ENCODE results near the gene C1orf116.

Gene C1orf116

GRCh38 chr1:207067665-207068064 lies 35.1 kb upstream of the C1orf116 start:
- TF ChIP-seq, protein P1, sequence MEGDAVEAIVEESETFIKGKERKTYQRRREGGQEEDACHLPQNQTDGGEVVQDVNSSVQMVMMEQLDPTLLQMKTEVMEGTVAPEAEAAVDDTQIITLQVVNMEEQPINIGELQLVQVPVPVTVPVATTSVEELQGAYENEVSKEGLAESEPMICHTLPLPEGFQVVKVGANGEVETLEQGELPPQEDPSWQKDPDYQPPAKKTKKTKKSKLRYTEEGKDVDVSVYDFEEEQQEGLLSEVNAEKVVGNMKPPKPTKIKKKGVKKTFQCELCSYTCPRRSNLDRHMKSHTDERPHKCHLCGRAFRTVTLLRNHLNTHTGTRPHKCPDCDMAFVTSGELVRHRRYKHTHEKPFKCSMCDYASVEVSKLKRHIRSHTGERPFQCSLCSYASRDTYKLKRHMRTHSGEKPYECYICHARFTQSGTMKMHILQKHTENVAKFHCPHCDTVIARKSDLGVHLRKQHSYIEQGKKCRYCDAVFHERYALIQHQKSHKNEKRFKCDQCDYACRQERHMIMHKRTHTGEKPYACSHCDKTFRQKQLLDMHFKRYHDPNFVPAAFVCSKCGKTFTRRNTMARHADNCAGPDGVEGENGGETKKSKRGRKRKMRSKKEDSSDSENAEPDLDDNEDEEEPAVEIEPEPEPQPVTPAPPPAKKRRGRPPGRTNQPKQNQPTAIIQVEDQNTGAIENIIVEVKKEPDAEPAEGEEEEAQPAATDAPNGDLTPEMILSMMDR (IDR thresholded peaks at IDR 0.05; ENCODE audit: poor library complexity, severe bottlenecking): no peak
- Histone ChIP-seq H3K4me1 (ENCODE audit: insufficient read depth, poor library complexity, severe bottlenecking) (no peaks in the 10 kb centered on the region), H3K4me3 (ENCODE audit: severe bottlenecking) (no peak overlapping the region), H3K9me3 (ENCODE audit: severe bottlenecking) (no peaks in the 10 kb centered on the region), H3K27me3 (ENCODE audit: insufficient read depth, poor library complexity, severe bottlenecking) (no peaks in the 10 kb centered on the region), H3K27ac (ENCODE audit: poor library complexity, severe bottlenecking) (no peak overlapping the region), H3K36me3 (ENCODE audit: low read depth) (peaks cover 38% of the 10 kb centered on the region)
- DNase-seq (ENCODE audit: low spot score) (no peak), ATAC-seq (ENCODE audit: low read depth) (no peak)

DNA sequence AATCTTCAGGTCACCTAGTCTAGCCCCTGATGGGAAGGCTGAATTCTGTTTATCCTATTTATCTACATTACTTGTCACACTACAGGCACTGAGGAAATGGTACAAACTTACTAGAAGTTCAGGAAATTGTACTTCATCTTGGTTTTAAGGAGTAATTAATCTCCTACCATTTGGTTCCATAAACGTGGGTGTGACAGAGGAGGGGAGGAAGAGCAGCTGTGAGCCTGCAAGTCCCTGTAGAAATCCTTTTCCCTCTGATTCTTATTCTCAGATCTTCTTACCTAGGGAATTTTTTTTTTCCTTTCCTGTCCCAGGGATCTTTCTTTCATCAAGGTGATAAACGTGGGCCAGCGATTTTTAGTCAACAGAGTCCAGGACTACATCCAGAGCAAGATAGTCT lies 34.6 kb upstream of the C1orf116 start:
- Histone ChIP-seq H3K4me1 (ENCODE audit: insufficient read depth, poor library complexity, severe bottlenecking) (no peaks in the 10 kb centered on the region), H3K4me3 (ENCODE audit: severe bottlenecking) (no peak overlapping the region), H3K27me3 (ENCODE audit: insufficient read depth, poor library complexity, severe bottlenecking) (no peaks in the 10 kb centered on the region), H3K36me3 (ENCODE audit: low read depth) (peaks cover 43% of the 10 kb centered on the region), H3K27ac (ENCODE audit: poor library complexity, severe bottlenecking) (no peak overlapping the region), H3K9me3 (ENCODE audit: severe bottlenecking) (no peaks in the 10 kb centered on the region)
- TF ChIP-seq, protein P1 (IDR thresholded peaks at IDR 0.05; ENCODE audit: poor library complexity, severe bottlenecking): no peak
- DNase-seq (ENCODE audit: low spot score) (no peak), ATAC-seq (ENCODE audit: low read depth) (no peak)

- DNase-seq (ENCODE audit: low spot score) (no peak), ATAC-seq (ENCODE audit: low read depth) (no peak)
- peaks cover 58% of the 10 kb centered on the region for H3K36me3 ChIP-seq (ENCODE audit: low read depth)
- no peaks in the 10 kb centered on the region for H3K27me3 ChIP-seq (ENCODE audit: insufficient read depth, poor library complexity, severe bottlenecking)
- no peak overlapping the region for H3K4me3 ChIP-seq (ENCODE audit: severe bottlenecking)
- no peak overlapping the region for H3K27ac ChIP-seq (ENCODE audit: poor library complexity, severe bottlenecking)
- no peaks in the 10 kb centered on the region for H3K9me3 ChIP-seq (ENCODE audit: severe bottlenecking)
- H3K4me1 ChIP-seq (ENCODE audit: insufficient read depth, poor library complexity, severe bottlenecking): no peaks in the 10 kb centered on the region
- TF ChIP-seq, protein P1 (IDR thresholded peaks at IDR 0.05; ENCODE audit: poor library complexity, severe bottlenecking): no peak
Measured at GRCh38 chr1:207064561-207064960, 32.0 kb upstream of the C1orf116 start.

- Histone ChIP-seq H3K9me3 (ENCODE audit: severe bottlenecking) (no peaks in the 10 kb centered on the region), H3K27me3 (ENCODE audit: insufficient read depth, poor library complexity, severe bottlenecking) (no peaks in the 10 kb centered on the region), H3K36me3 (ENCODE audit: low read depth) (peaks cover 50% of the 10 kb centered on the region), H3K4me3 (ENCODE audit: severe bottlenecking) (no peak overlapping the region), H3K27ac (ENCODE audit: poor library complexity, severe bottlenecking) (no peak overlapping the region), H3K4me1 (ENCODE audit: insufficient read depth, poor library complexity, severe bottlenecking) (no peaks in the 10 kb centered on the region)
- ATAC-seq (ENCODE audit: low read depth) (no peak), DNase-seq (ENCODE audit: low spot score) (no peak)
- TF ChIP-seq, protein P1 (IDR thresholded peaks at IDR 0.05; ENCODE audit: poor library complexity, severe bottlenecking): no peak
Measured at GRCh38 chr1:207063014-207063413, 30.5 kb upstream of the C1orf116 start.

DNA sequence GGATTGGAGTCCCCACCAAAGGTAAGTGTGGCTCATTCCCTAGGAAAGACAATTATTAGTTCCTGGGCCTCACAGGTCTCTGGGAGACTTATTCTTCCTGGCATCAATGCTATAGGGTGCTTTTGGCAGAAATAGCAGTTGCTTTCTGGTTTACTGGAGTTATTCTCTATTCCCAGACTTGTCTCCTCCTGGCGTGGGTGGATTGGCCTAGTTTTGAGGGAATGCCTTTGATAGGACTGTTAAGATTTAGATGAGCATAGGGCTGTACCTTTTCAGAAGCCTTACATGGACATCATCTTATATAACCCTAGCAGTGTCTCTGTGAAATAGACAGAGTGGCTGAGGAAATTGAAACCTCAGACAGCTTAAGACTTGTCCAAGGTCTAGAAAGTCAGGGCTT lies 29.5 kb upstream of the C1orf116 start:
- TF ChIP-seq, protein P1 (IDR thresholded peaks at IDR 0.05; ENCODE audit: poor library complexity, severe bottlenecking): no peak
- no peaks in the 10 kb centered on the region for H3K9me3 ChIP-seq (ENCODE audit: severe bottlenecking)
- no peaks in the 10 kb centered on the region for H3K4me1 ChIP-seq (ENCODE audit: insufficient read depth, poor library complexity, severe bottlenecking)
- H3K27me3 ChIP-seq (ENCODE audit: insufficient read depth, poor library complexity, severe bottlenecking): no peaks in the 10 kb centered on the region
- H3K4me3 ChIP-seq (ENCODE audit: severe bottlenecking): no peak overlapping the region
- peaks cover 47% of the 10 kb centered on the region for H3K36me3 ChIP-seq (ENCODE audit: low read depth)
- no peak for DNase-seq (ENCODE audit: low spot score)
- H3K27ac ChIP-seq (ENCODE audit: poor library complexity, severe bottlenecking): no peak overlapping the region
- no peak for ATAC-seq (ENCODE audit: low read depth)
